ENCODE data around the gene PTPRG.

DNA sequence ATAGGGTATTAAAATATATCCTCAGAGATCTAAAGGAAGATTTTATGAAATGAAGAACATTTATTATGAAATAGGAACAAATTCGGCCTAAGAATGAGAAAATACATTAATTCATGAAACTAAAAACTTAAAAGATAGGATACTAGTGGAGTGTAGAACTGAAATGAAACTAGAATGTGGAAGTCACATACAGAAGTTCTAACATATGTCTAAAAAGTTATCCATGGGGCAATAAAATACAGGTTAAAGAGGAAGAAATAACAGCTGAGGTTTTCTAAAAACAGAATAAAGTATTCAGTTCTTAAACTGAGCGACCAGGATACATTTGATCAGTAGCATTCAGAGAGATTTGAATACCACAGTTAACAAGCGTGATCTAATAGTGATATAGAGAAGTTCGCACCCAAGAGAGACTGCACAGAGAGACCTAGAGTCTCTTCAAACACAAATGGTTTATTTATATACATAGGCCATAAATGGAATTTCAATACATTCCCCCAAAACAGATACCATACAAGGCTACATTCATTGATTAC, 726.1 kb downstream of the PTPRG start:
- TF ChIP-seq CTCF (IDR thresholded peaks at IDR 0.05) (no peak), POLR2A (IDR thresholded peaks at IDR 0.05) (no peak)

Data from right lobe of liver (tissue), 4 donors.